Measurements from ENCODE around the gene CCDC192.

Gene CCDC192

GRCh38 chr5:127940854-127941253 is 237.7 kb downstream of the CCDC192 start:
- peak; percentile 34 for DNase-seq (ENCODE audit: low read depth)
- TF ChIP-seq CTCF (conservative IDR thresholded peaks at IDR 0.05; ENCODE audit: low read depth, low read length): no peak
- H3K4me3 ChIP-seq (ENCODE audit: low read depth, low read length): no peak overlapping the region

DNA sequence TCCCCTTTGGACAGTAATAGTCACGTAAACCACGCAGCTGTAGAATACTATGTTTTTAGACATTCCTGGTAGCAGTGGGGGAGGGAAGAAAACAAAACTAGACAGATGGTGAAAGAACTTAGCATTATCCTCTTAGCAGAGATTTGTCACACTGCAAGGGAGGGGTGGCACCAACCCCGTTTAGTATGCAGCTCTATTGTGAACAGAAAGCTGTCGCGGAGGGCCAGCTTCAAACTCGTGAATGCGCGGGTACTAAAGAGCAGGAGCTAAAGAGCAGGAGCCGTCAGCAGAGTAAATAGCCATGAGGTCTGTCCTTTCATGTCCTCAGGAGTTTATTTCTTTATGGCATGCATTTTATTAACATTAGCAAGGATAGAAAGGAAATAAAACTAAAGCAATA is 238.5 kb downstream of the CCDC192 start:
- peak; percentile 63 for DNase-seq (ENCODE audit: low read depth)
- peak overlapping the region; percentile 34 for H3K4me3 ChIP-seq (ENCODE audit: low read depth, low read length)
- TF ChIP-seq CTCF (conservative IDR thresholded peaks at IDR 0.05; ENCODE audit: low read depth, low read length): no peak

GRCh38 chr5:127942246-127943060 is 239.3 kb downstream of the CCDC192 start:
- DNase-seq (ENCODE audit: low read depth): peak; percentile 54
- no peak overlapping the region for H3K4me3 ChIP-seq (ENCODE audit: low read depth, low read length)
- TF ChIP-seq CTCF (conservative IDR thresholded peaks at IDR 0.05; ENCODE audit: low read depth, low read length): no peak

DNA sequence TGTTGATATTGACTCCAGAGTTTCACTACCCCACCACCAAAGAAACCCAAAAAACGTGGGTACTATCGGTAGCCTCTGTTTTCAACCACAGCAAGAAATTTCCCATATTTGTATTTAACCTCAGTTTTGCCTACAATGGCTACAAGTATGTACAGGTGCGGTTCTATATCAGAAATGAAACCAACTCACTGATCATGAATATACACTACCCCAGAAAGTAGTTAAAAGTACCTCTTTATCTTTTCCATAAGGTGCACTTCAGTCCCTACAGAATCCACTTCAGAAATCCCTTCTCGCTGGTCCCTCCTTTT is 239.8 kb downstream of the CCDC192 start:
- TF ChIP-seq CTCF (conservative IDR thresholded peaks at IDR 0.05; ENCODE audit: low read depth, low read length): no peak
- no peak overlapping the region for H3K4me3 ChIP-seq (ENCODE audit: low read depth, low read length)
- DNase-seq (ENCODE audit: low read depth): no peak

DNA sequence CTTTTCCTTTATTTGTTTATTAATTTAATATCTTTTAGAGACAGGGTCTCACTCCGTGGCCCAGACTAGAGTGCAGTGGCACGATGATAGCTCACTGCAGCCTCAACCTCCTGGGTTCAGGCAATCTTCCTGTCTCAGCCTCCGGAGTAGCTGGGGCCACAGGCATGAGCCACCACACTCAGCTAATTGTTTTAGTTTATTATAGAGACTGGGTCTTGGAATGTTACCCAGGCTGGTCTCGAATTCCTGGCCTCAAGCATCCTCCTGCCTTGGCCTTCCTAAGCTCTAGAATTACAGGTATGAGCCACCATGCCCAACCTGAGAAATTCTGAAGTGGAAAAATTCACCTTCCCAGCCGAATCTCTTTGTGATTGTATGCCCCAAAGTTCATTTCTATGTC is 240.9 kb downstream of the CCDC192 start:
- TF ChIP-seq CTCF (conservative IDR thresholded peaks at IDR 0.05; ENCODE audit: low read depth, low read length): no peak
- no peak overlapping the region for H3K4me3 ChIP-seq (ENCODE audit: low read depth, low read length)

GRCh38 chr5:127947941-127948340 is 244.8 kb downstream of the CCDC192 start:
- no peak for TF ChIP-seq CTCF (conservative IDR thresholded peaks at IDR 0.05; ENCODE audit: low read depth, low read length)
- DNase-seq (ENCODE audit: low read depth): no peak
- no peak overlapping the region for H3K4me3 ChIP-seq (ENCODE audit: low read depth, low read length)

More for the DNA sequence above, 240.9 kb downstream of the CCDC192 start:
- no peak for DNase-seq (ENCODE audit: low read depth)

Measured in choroid plexus epithelial cell (primary cell).